HG02870 (cell line): ENCODE results near the gene DOK6.
A peak's percentile ranks its signal among the peaks of the same experiment; 100 is the strongest.

Source experiments
- ATAC-seq: cut with Tn5 transposase; IDR thresholded peaks from one replicate; pipeline ENCODE4 v1.9.1; 2021; ENCODE audit warnings: mild to moderate bottlenecking, moderate library complexity; ENCODE audit not compliant: unreplicated experiment

The DOK6 gene

DNA sequence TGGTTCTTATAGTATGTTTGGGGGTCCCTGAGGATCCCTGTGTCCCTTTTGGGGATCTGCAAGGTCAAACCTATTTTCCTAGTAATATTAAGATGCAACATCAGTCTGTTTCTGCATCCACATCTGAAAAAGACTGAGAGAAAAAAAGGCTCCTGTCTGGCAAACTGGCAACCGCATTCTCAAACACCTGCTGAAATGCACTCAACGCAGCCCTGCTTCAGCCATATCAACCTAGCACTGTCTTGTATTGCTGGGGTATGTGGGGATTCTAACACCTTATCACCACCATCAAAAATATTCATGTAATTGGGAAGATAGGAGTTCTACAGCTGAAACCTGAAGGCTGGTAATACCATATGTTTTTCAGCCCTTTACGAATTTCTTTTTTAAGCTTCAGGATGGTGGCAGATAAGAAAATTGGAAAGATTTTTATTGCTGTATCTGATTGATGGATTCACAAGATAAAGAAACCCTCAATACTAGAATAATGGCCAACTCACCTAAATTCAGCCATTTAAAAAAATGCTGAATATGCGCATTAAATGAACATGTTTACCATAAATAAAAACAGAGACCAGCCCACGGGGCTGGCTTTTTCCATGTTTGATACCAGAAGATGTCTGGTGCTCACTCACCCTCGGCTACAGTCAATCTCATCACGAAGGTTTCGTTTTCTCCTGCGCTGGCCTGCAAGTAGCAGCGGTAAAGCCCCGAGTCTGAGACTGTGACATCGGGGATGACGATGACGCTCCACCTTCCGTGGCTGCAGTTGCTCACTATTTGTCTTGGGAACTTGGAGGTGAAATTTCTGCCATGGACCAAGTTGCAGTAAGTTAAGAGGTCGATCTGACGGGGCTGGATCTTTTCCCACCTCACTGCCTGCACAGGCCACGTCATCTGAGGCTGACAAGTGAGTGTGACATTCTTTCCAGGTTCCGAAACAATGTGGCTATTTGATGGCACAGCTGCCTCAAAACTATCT, 494.7 kb downstream of the DOK6 start:
- ATAC-seq: no peak

DNA sequence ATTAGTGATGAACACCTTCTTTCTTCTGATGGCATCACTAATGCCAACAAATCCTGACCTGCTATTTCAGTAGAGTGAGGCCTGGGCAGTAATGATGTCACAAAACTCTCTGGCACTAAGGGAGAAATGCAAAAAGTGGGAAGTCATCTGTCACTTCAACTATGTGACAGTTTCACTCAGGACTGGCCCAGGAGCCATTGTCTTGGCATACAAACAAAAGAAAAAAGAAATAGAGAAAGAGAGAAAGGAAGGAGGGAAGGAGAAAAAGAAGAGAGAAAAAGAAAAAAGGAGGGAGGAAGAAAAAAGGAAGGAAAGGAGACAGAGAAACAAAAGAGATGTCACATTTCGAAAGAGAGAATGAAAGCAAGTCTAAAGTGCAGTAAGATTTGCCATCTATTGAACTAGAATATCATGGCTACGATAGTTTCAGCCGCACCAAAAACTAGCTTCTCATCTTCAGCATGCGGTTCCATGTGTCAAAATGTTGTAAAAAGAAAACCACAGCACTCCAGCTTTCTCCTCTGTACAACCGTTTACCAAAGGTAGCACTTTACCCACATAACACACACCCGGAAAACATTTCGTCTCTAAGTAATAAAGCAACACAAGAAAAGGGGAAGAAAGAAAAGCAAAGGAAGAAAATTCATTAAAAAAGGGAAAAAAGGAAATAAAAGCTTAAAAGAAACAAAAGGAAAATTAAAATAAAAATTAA, 496.9 kb downstream of the DOK6 start:
- peak; percentile 37 for ATAC-seq

DNA sequence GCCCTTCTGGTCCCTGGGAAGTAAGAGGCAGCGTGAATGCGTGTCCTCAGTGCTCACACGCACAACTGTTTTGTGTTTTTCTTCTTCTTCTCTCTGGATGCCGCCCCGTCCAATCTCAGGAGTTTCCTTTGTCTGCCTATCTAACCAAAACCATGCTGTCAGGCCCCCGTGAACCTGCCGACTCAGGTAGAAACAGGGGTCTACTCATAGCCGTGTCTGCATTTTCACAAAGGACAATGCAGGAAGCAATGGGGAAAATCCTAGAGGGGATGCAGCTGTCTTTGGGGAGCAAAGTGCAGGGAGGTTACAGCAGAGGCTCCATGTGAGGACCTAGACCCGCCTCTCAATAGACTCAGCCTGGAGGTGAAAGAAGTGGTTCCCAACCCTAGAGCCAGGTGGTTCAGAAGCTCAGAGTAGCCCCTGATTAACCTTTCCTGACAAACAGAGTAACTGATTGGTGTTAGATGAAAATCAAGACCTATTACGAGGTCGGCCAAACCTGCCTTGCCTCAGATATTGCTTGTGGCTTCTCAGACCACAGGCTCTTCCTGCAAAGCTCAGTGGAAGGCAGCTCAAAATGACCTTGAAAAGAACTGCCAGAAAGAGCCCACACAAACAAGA, 497.7 kb downstream of the DOK6 start:
- peak; percentile 47 for ATAC-seq
